AG09309 (cell line): ENCODE measurements around the gene AMN.

ENCODE experiments used
- DNase-seq: peaks from one replicate; pipeline ENCODE4 v3.0.0-alpha.2; 2010; ENCODE audit warnings: low read depth
- H3K4me3 ChIP-seq: 2 replicates; pipeline ENCODE4 v1.5.1; 2011; ENCODE audit warnings: mild to moderate bottlenecking, low read depth, low read length, moderate library complexity; ENCODE audit not compliant: control insufficient read depth
- TF ChIP-seq, protein P1 (sequence below): IDR thresholded peaks from 2 replicates; pipeline ENCODE4 v1.5.1; 2011; ENCODE audit warnings: mild to moderate bottlenecking, low read depth, low read length, inconsistent platforms; ENCODE audit not compliant: insufficient read depth, control insufficient read depth; ENCODE audit errors: missing control alignments

Gene AMN

DNA sequence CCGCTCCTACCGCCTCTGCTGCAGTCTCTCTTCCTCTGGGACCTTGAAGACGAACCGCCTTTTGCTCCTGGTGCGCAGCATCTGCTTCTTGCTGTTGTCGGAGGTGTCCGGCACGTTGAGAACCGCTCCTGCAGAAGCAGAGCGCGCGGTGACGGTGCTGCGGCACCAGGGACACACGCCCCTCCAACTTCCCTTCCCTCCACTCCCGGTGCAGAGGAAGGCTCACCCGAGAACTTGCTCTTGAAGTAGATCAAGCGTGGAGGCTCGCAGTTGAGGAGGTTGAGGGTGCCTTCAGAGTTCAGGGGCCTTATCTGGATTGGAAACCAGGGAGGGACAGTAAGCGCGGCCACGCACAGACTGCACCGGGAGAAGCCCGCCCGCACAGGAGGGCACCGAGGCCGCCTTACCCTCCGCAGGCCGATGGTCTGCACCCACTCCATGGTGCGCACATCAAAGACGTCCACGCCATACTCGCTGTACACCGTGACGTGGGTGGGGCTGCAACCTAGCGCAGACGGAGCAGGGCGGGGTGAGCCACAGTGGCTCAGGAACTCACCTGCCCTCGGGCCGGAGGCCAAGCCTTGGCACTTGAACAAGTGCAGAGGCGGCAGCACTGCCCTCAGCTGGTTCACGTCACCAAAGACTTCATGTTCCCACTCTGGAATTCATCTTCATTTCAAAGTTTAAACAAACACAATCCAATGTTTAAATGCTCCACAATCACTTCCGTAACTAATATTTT, 17.5 kb downstream of the AMN start:
- TF ChIP-seq, protein P1, sequence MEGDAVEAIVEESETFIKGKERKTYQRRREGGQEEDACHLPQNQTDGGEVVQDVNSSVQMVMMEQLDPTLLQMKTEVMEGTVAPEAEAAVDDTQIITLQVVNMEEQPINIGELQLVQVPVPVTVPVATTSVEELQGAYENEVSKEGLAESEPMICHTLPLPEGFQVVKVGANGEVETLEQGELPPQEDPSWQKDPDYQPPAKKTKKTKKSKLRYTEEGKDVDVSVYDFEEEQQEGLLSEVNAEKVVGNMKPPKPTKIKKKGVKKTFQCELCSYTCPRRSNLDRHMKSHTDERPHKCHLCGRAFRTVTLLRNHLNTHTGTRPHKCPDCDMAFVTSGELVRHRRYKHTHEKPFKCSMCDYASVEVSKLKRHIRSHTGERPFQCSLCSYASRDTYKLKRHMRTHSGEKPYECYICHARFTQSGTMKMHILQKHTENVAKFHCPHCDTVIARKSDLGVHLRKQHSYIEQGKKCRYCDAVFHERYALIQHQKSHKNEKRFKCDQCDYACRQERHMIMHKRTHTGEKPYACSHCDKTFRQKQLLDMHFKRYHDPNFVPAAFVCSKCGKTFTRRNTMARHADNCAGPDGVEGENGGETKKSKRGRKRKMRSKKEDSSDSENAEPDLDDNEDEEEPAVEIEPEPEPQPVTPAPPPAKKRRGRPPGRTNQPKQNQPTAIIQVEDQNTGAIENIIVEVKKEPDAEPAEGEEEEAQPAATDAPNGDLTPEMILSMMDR = no peak
- no peak overlapping the region for H3K4me3 ChIP-seq
- no peak for DNase-seq

DNA sequence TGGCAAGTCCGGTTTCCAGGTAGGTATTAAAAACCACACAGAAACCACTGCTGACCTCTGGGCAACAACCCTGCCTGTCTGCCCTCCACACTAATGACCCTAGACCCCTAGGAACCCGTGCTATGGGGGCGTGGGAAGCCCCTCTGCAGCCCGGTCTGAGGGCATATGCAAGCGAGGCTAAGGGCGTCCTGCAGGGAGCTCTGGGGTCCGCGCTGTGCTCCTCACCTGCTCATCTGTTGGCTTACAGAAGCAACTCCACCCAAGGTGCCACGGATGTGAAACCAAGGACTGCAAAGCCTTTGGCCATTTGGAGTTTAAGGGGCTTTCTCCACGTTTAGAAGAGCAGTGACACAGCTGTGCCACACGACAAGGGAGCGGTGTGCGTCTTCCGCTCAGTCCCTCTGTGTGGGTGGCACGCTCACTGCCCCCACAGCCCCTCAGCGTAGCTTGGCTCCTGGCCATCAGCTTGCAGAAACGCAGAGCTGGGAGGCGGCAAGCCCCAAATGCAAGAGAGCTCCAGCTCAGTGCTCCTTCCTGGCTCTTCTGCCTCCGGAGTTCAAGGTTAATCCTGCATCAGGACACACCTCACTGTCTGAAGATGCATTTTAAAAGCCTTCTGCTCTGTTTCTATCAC, 18.4 kb downstream of the AMN start:
- TF ChIP-seq, protein P1 = no peak
- H3K4me3 ChIP-seq = no peak overlapping the region
- no peak for DNase-seq

DNA sequence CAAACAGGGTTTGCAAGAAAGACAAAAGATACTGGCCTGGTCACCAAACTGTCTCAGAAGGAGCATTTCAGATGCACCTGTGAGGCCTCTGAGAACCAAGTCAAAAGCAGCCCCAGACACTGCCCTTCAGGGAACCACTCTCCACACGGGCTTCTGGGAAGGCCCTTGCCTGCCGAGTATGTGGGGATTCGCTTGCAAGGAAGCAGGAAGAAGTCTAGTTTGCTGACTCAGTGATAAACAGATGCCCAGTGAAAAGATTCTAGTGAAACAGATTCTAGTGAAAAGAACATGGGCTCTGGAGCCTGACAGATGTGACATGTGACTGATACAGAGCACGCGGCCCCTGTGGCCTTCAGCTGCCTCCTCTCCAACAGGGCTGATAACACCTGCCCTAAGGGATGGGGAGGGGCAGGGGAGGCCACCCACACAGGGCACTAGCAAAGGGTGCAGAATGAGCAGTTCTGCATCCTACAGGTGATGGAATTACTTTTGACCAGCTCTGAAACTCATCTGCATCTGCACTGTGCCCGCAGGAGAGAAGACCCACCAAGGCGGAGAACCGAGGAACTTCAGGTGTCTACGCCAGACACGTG, 19.1 kb downstream of the AMN start:
- no peak overlapping the region for H3K4me3 ChIP-seq
- TF ChIP-seq, protein P1 = no peak

DNA sequence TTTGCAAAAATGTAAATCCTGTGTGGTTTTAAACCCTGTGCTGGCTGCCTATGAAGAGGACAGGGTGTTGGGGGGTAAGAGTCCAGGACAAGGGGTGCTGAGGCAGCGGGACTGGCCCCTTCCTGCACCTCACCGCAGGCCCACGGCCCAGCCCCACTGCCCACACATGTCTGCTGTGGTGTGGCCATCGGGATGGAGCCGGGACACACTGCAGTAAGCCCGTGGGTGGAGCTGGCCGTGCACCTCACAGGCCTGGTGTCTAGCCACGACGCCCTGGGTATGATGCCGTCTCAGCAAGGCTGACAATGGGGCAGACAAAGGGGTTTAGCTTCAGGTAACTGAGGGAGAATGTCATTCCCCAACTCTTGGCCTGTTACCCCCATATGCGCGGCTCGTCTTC, 19.6 kb downstream of the AMN start:
- no peak overlapping the region for H3K4me3 ChIP-seq
- no peak for DNase-seq
- TF ChIP-seq, protein P1 = no peak

More for the DNA sequence above, 19.1 kb downstream of the AMN start:
- no peak for DNase-seq

DNA sequence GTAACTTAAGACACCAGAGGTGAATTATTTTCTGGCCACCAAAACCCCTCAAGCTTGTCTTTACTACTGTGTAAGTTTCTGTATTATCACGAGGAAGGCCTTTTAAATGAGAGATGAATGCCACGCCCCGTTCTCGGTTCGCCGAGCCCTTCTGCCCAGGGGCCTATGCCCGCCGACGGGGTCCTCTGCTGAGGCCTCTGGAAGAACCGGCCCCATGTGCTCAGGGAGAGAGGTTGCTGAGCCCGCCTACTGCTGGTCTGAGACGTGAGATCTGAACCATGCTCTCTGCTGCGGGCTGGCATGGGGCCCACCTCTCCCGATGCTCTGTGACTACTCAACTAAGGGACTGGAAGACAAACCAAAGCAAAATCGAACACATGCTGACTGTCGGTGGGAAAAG, 21.0 kb downstream of the AMN start:
- DNase-seq = no peak
- TF ChIP-seq, protein P1 = no peak
- H3K4me3 ChIP-seq = no peak overlapping the region

DNA sequence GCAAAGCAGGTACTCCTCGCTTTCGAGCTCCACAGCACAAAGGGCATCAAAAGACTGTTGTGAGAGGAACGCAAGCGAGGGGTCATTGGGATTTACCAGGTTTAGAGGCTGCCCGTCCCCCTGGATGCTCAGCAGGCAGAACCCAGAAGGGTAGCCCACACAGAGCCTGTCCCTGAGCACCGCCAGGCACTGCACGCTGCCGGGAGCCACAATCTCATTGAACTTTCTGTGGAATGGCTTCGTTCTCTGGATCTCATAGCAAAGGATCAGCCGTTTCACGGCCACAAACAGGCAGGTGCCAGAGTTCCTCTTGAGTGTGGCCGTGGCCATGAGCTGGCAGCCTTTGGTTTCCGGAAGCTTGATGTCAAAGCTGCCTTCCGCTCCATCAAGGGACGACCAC, 21.5 kb downstream of the AMN start:
- TF ChIP-seq, protein P1 = no peak
- DNase-seq = no peak
- H3K4me3 ChIP-seq = no peak overlapping the region
